Keratinocyte (primary cell): Measurements from ENCODE around the gene TRIM28. TPM values are rescaled to one million over a fixed set of nuclear protein-coding genes. Genes with fewer than 3 reads are reported as not detected.
A peak's percentile ranks its signal among the peaks of the same experiment; 100 is the strongest.

Experiments
- DNase-seq: peaks from one replicate; pipeline ENCODE4 v3.0.0-alpha.2; 2011; ENCODE audit warnings: low read depth, missing footprints, low spot score
- FAIRE-seq: peaks from 2 replicates; lab custom pipeline; 2011; peaks lifted over from hg19 to GRCh38; lab: Jason Lieb, UNC
- H2AFZ ChIP-seq: 2 replicates; pipeline ENCODE4 v1.6.0; 2012; ENCODE audit warnings: low read length, control low read depth, inconsistent platforms; ENCODE audit not compliant: control insufficient read depth
- H3K27ac ChIP-seq: 2 replicates; pipeline ENCODE4 v1.5.1; 2011; ENCODE audit warnings: low read length; ENCODE audit not compliant: control insufficient read depth, insufficient read depth
- H3K27me3 ChIP-seq: 3 replicates; pipeline ENCODE4 v1.6.0; 2011; ENCODE audit warnings: low read length; ENCODE audit not compliant: control insufficient read depth, insufficient read depth; ENCODE audit errors: extremely low read depth
- H3K36me3 ChIP-seq, 2 experiments: 2 replicates in 1 of 2; 3 replicates in 1 of 2; pipeline ENCODE4 v1.5.1; 2011; ENCODE audit warnings: low read length in 2 of 2, mild to moderate bottlenecking in 1 of 2; ENCODE audit not compliant: control insufficient read depth in 2 of 2, insufficient read depth in 2 of 2; ENCODE audit errors: extremely low read depth in 1 of 2
- H3K4me1 ChIP-seq: 3 replicates; pipeline ENCODE4 v1.5.1; 2011; ENCODE audit warnings: low read length; ENCODE audit not compliant: control insufficient read depth, insufficient read depth; ENCODE audit errors: extremely low read depth
- H3K4me2 ChIP-seq: 3 replicates; pipeline ENCODE4 v1.6.0; 2011; ENCODE audit warnings: low read depth, low read length; ENCODE audit not compliant: control insufficient read depth, insufficient read depth; ENCODE audit errors: extremely low read depth
- H3K4me3 ChIP-seq, 3 experiments: fragments of 200-600 bp in 1 of 3; sonication (generic) in 1 of 3; 2 replicates in 2 of 3; 3 replicates in 1 of 3; pipeline ENCODE4 v1.5.1; 2011 to 2016; ENCODE audit warnings: low read length in 3 of 3, mild to moderate bottlenecking in 3 of 3, control low read depth in 2 of 3, inconsistent platforms in 1 of 3, low read depth in 1 of 3, mixed read lengths in 1 of 3, mixed run types in 1 of 3, moderate library complexity in 1 of 3; ENCODE audit not compliant: control insufficient read depth in 2 of 3, insufficient read depth in 2 of 3; ENCODE audit errors: extremely low read depth in 1 of 3
- H3K79me2 ChIP-seq: 2 replicates; pipeline ENCODE4 v1.6.0; 2012; ENCODE audit warnings: low read length; ENCODE audit not compliant: control insufficient read depth, insufficient read depth
- H3K9ac ChIP-seq: 3 replicates; pipeline ENCODE4 v1.6.0; 2011; ENCODE audit warnings: low read length; ENCODE audit not compliant: control insufficient read depth, insufficient read depth; ENCODE audit errors: extremely low read depth
- H3K9me1 ChIP-seq: 3 replicates; pipeline ENCODE4 v1.6.0; 2011; ENCODE audit warnings: low read length; ENCODE audit not compliant: control insufficient read depth, insufficient read depth; ENCODE audit errors: extremely low read depth
- H3K9me3 ChIP-seq: 2 replicates; pipeline ENCODE4 v1.5.1; 2012; ENCODE audit warnings: low read depth, low read length; ENCODE audit not compliant: control insufficient read depth
- H4K20me1 ChIP-seq: 3 replicates; pipeline ENCODE4 v1.6.0; 2011; ENCODE audit warnings: low read length; ENCODE audit not compliant: control insufficient read depth, insufficient read depth; ENCODE audit errors: extremely low read depth
- CTCF ChIP-seq, 3 experiments: IDR thresholded peaks in 1 of 3; conservative IDR thresholded peaks in 1 of 3; optimal IDR thresholded peaks in 1 of 3; 2 replicates in 2 of 3; 3 replicates in 1 of 3; pipeline versions ENCODE3 to v1.5.1; 2011; ENCODE audit warnings: low read length in 3 of 3, mild to moderate bottlenecking in 3 of 3, moderate library complexity in 2 of 3, control low read depth in 1 of 3, inconsistent platforms in 1 of 3; ENCODE audit not compliant: insufficient read depth in 2 of 3; ENCODE audit errors: extremely low read depth in 1 of 3
- EZH2 ChIP-seq: IDR thresholded peaks from one replicate; pipeline ENCODE4 v1.6.1; 2012; ENCODE audit warnings: inconsistent platforms, mild to moderate bottlenecking, low read length, moderate library complexity
- dilution Hi-C: fragments of 300-500 bp; cut with MboI; formaldehyde crosslinking; loops from one replicate; pipeline ENCODE4 v1.7.0; 2020; ENCODE audit warnings: low sequenced_read_pairs; ENCODE audit not compliant: extremely low pct_ligation_motif_present
- polyA plus RNA-seq, 5 experiments: library from polyadenylated mRNA; depleted of rRNA in 3 of 5; stranded (reverse) in 3 of 5; stranded (forward) in 1 of 5; unstranded in 1 of 5; fragments of >200 nt; gene quantifications; 1 replicate in 1 of 5; 2 replicates in 3 of 5; 3 replicates in 1 of 5; pipeline versions ENCODE4 v1.2.1 to v1.2.3, GENCODE V29; 2011 to 2012; ENCODE audit warnings: missing spikeins in 2 of 5, low read depth in 1 of 5, low replicate concordance in 1 of 5

The TRIM28 gene
- polyA plus RNA-seq, 1 donor (not counting 4 experiments of a cell fraction or from before 2014, with no cell fraction given), result 290 TPM

- Histone ChIP-seq H3K4me3 (no peak overlapping the region), H3K9me1 (no peaks in the 10 kb centered on the region), H3K79me2 (peaks cover 38% of the 10 kb centered on the region), H3K9me3 (no peaks in the 10 kb centered on the region), H3K27ac (peak overlapping the region; percentile 43), H4K20me1 (no peaks in the 10 kb centered on the region), H2AFZ (no peak overlapping the region), H3K4me2 (peak overlapping the region; percentile 66), H3K27me3 (no peaks in the 10 kb centered on the region), H3K4me1 (peaks cover 10% of the 10 kb centered on the region), H3K36me3 (peaks cover 5 to 12% of the 10 kb centered on the region in 2 experiments), H3K9ac (no peak overlapping the region)
- no peak for TF ChIP-seq EZH2
- no peak for TF ChIP-seq CTCF (optimal IDR thresholded peaks at IDR 0.05 in 1 of 3, IDR thresholded peaks at IDR 0.05 in 1 of 3, conservative IDR thresholded peaks at IDR 0.05 in 1 of 3; ENCODE audit: extremely low read depth in 1 of 3, insufficient read depth in 2 of 3, low read length in 3 of 3)
- FAIRE-seq (no peak), DNase-seq (no peak)
- dilution Hi-C loops, result no loop called here
Measured at GRCh38 chr19:58513213-58513693, 30.6 kb upstream of the TRIM28 start.

- Histone ChIP-seq H3K9ac (peak overlapping the region; percentile 74), H3K4me2 (peak overlapping the region; percentile 91)
- dilution Hi-C loops, result no loop called here
Measured at GRCh38 chr19:58513694-58514563, 29.9 kb upstream of the TRIM28 start.

More at GRCh38 chr19:58513694-58514563, 29.9 kb upstream of the TRIM28 start:
- Histone ChIP-seq H3K9me3 (no peaks in the 10 kb centered on the region), H3K27ac (peak overlapping the region; percentile 43), H3K27me3 (no peaks in the 10 kb centered on the region), H4K20me1 (no peaks in the 10 kb centered on the region), H2AFZ (peak overlapping the region; percentile 82), H3K4me3 (peak overlapping the region; percentile 45 to 78 (median 68)), H3K9me1 (no peaks in the 10 kb centered on the region), H3K79me2 (peaks cover 44% of the 10 kb centered on the region), H3K4me1 (peaks cover 16% of the 10 kb centered on the region), H3K36me3 (peaks cover 5 to 12% of the 10 kb centered on the region in 2 experiments)
- peak; percentile 53 for FAIRE-seq
- peak; percentile 82 for DNase-seq
- TF ChIP-seq CTCF (optimal IDR thresholded peaks at IDR 0.05 in 1 of 3, IDR thresholded peaks at IDR 0.05 in 1 of 3, conservative IDR thresholded peaks at IDR 0.05 in 1 of 3; ENCODE audit: extremely low read depth in 1 of 3, insufficient read depth in 2 of 3, low read length in 3 of 3), result peak; percentile 79 to 97 (median 89)
- TF ChIP-seq EZH2, result no peak
